Ascending aorta (tissue), 2 donors: ENCODE data around the gene MTOR. TPM values are rescaled to one million over a fixed set of nuclear protein-coding genes. Genes with fewer than 3 reads are reported as not detected.

Experiments used
- DNase-seq, 2 donors: peaks; one replicate each; pipeline ENCODE4 v3.0.0-alpha.2; 2019; ENCODE audit warnings: low spot score in 2 of 2
- H3K27ac ChIP-seq, 2 donors: fragments of 200-600 bp; sonication (generic); one replicate each; pipeline ENCODE4 v1.5.1; 2016 to 2017; ENCODE audit warnings: mild to moderate bottlenecking in 1 of 2
- H3K27me3 ChIP-seq: fragments of 200-600 bp; sonication (generic); one replicate; pipeline ENCODE4 v1.5.1; 2017
- H3K36me3 ChIP-seq, 2 donors: fragments of 200-600 bp; sonication (generic); one replicate each; pipeline ENCODE4 v1.5.1; 2016
- H3K4me1 ChIP-seq, 2 donors: fragments of 200-600 bp; sonication (generic); one replicate each; pipeline ENCODE4 v1.5.1; 2016 to 2017; ENCODE audit warnings: mild to moderate bottlenecking in 1 of 2
- H3K4me3 ChIP-seq, 2 donors: fragments of 200-600 bp; sonication (generic); one replicate each; pipeline ENCODE4 v1.5.1; 2016 to 2017; ENCODE audit warnings: mild to moderate bottlenecking in 1 of 2
- H3K9me3 ChIP-seq, 2 donors: fragments of 200-600 bp; sonication (generic); one replicate each; pipeline ENCODE4 v1.5.1; 2016
- CTCF ChIP-seq, 3 experiments: fragments of 200-600 bp in 2 of 3; fragments of 450-650 bp in 1 of 3; sonication (generic) in 2 of 3; IDR thresholded peaks; one replicate each; pipeline ENCODE4 v1.5.1; 2016 to 2019; ENCODE audit warnings: antibody characterized with exemption in 3 of 3, mild to moderate bottlenecking in 1 of 3, moderate library complexity in 1 of 3
- intact Hi-C: fragments of 100-400 bp; cut with DNase I; formaldehyde crosslinking; loops from one replicate; pipeline ENCODE4 v1.15.1; 2023
- total RNA-seq: library from RNA; depleted of rRNA; stranded (reverse); fragments of >200 nt; gene quantifications from one replicate; pipeline ENCODE4 v1.1.0, GENCODE V29; 2016

Gene MTOR
- total RNA-seq, 1 donor from 2014 or later = 28.0 TPM

GRCh38 chr1:11143907-11144306 lies 118.4 kb downstream of the MTOR start:
- H3K4me3 ChIP-seq = no peak overlapping the region
- H3K27ac ChIP-seq = peak overlapping the region; percentile 65 to 79
- H3K9me3 ChIP-seq = no peaks in the 10 kb centered on the region
- intact Hi-C loops = loop anchor here (5.0 kb wide), 1 partner anchor 33 kb away; no protein-coding TSS in a partner anchor
- TF ChIP-seq CTCF (IDR thresholded peaks at IDR 0.05) = no peak
- H3K36me3 ChIP-seq = peaks cover 38 to 67% of the 10 kb centered on the region in 2 donors
- DNase-seq = no peak
- H3K27me3 ChIP-seq = no peaks in the 10 kb centered on the region
- H3K4me1 ChIP-seq = peaks cover 0 to 9% of the 10 kb centered on the region in 2 donors

DNA sequence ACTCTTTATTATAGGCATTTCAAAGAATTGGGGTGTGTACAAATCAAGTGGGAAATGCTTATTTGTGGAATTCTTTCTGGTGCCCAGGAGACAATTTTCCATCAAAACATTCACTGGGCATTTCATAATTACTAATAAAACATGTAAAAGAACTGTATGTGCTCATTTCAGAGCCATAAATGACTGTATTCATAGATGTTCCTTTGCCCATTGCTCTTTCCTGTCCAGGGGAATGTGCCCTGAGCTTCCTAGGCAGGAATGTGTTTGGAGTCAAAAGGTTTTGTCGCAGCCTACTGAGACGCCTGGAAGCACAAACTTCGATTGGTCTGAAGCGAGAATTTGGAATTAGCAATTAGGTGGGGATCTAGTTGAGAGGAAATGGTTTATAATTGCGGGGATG lies 119.0 kb downstream of the MTOR start:
- intact Hi-C loops = loop anchor here (5.0 kb wide), 1 partner anchor 34 kb away; no protein-coding TSS in a partner anchor
- H3K36me3 ChIP-seq = peaks cover 39 to 67% of the 10 kb centered on the region in 2 donors

GRCh38 chr1:11142618-11143391 lies 119.5 kb downstream of the MTOR start:
- peaks cover 0 to 9% of the 10 kb centered on the region in 2 donors for H3K4me1 ChIP-seq
- intact Hi-C loops = loop anchor here (5.0 kb wide), 1 partner anchor 34 kb away; no protein-coding TSS in a partner anchor
- H3K9me3 ChIP-seq = no peaks in the 10 kb centered on the region
- H3K27me3 ChIP-seq = no peaks in the 10 kb centered on the region
- no peak overlapping the region for H3K4me3 ChIP-seq
- no peak for DNase-seq
- no peak for TF ChIP-seq CTCF (IDR thresholded peaks at IDR 0.05)
- peaks cover 39 to 69% of the 10 kb centered on the region in 2 donors for H3K36me3 ChIP-seq
- H3K27ac ChIP-seq = peak overlapping the region; percentile 65 to 79

More for the DNA sequence above, 119.0 kb downstream of the MTOR start:
- no peak for TF ChIP-seq CTCF (IDR thresholded peaks at IDR 0.05)
- Histone ChIP-seq H3K9me3 (no peaks in the 10 kb centered on the region), H3K27me3 (no peaks in the 10 kb centered on the region), H3K4me3 (no peak overlapping the region), H3K4me1 (peaks cover 0 to 9% of the 10 kb centered on the region in 2 donors), H3K27ac (peak overlapping the region; percentile 65 to 79)
- DNase-seq = no peak

DNA sequence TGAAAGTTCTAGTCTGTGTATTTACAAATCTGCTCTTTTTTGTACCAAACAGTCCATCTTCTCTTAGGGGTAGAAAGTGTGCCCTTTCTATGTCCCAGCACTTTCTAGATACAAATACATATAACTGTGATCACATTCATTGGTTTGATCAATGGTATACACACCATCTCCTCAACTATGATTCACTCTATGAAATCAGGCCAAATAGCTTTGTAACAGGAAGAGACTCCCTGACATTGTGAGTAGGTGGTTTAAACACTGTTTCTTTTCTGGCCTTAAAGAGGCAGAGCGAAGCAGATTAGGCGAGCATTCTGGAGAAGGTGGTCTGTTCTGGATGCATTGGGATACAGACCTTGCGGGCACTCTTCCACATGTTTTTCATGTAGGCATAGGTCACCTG lies 123.4 kb downstream of the MTOR start:
- no peak overlapping the region for H3K27ac ChIP-seq

GRCh38 chr1:11138029-11138428 lies 124.3 kb downstream of the MTOR start:
- TF ChIP-seq CTCF (IDR thresholded peaks at IDR 0.05) = no peak
- H3K9me3 ChIP-seq = no peaks in the 10 kb centered on the region
- H3K4me1 ChIP-seq = no peaks in the 10 kb centered on the region
- no peak overlapping the region for H3K4me3 ChIP-seq
- intact Hi-C loops = no loop called here
- DNase-seq = no peak
- H3K27ac ChIP-seq = no peak overlapping the region
- no peaks in the 10 kb centered on the region for H3K27me3 ChIP-seq
- peaks cover 43 to 68% of the 10 kb centered on the region in 2 donors for H3K36me3 ChIP-seq

More for the DNA sequence above, 123.4 kb downstream of the MTOR start:
- no peaks in the 10 kb centered on the region for H3K27me3 ChIP-seq
- no peak for TF ChIP-seq CTCF (IDR thresholded peaks at IDR 0.05)
- no peak overlapping the region for H3K4me3 ChIP-seq
- no peak for DNase-seq
- no peaks in the 10 kb centered on the region for H3K9me3 ChIP-seq
- peaks cover 38 to 66% of the 10 kb centered on the region in 2 donors for H3K36me3 ChIP-seq
- H3K4me1 ChIP-seq = peaks cover 0 to 4% of the 10 kb centered on the region in 2 donors
- intact Hi-C loops = no loop called here
